GM06990 (cell line): Measurements from ENCODE around the gene CD151.

ENCODE experiments used
- DNase-seq: peaks from one replicate; pipeline ENCODE4 v3.0.0-alpha.2; 2011; ENCODE audit not compliant: insufficient read length; ENCODE audit errors: extremely low read depth
- H3K27me3 ChIP-seq: replicated peaks from 2 replicates; pipeline ENCODE4 v1.6.0; 2011; ENCODE audit warnings: low read length; ENCODE audit not compliant: control insufficient read depth, insufficient read depth
- H3K36me3 ChIP-seq: 2 replicates; pipeline ENCODE4 v1.5.1; 2011; ENCODE audit warnings: low read length; ENCODE audit not compliant: control insufficient read depth, insufficient read depth
- H3K4me3 ChIP-seq: replicated peaks from 2 replicates; pipeline ENCODE4 v1.5.1; 2011; ENCODE audit warnings: low read depth, mild to moderate bottlenecking, control low read depth, low read length
- CTCF ChIP-seq: IDR thresholded peaks from 2 replicates; pipeline ENCODE4 v1.5.1; 2011; ENCODE audit warnings: low read length, control low read depth, mild to moderate bottlenecking, inconsistent platforms; ENCODE audit not compliant: insufficient read depth, poor library complexity, severe bottlenecking

The CD151 gene

DNA sequence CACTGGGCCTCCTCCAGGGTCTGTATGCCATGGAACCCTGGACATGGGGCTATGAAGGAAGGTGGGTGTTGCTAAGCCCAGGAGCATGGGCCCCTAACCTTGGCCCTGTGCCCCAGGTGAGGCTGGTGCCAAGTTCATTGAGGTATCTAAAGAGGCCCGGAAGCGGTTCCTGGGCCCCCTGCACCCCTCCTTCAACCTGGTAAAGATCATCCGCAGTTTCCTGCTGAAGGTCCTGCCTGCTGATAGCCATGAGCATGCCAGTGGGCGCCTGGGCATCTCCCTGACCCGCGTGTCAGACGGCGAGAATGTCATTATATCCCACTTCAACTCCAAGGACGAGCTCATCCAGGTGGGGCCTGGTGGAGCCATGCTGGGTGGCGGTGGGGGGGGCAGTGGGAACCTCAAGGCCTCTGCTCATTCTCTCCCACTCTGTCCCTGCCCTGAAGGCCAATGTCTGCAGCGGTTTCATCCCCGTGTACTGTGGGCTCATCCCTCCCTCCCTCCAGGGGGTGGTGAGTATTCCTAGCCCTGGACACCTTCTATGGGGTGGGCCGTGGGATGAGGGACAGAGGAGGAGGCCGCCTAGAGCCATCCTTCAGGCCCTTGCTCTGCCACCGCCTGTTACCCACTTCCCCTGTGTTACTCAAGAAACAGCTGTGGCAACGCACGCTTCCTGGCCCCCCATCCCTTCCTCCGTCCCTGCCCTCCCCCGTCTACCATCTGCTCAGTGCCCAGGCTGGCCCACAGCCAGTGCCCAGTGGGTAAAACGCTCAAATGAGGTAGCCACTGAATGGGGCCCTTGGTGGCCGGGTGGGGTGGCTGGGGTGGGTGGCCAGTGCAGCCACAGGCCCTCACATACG, 11.0 kb upstream of the CD151 start:
- H3K4me3 ChIP-seq: no peak overlapping the region
- peaks cover 4% of the 10 kb centered on the region; the same call in 1 of the 2 replicates for H3K36me3 ChIP-seq
- no peak for DNase-seq
- H3K27me3 ChIP-seq: no peaks in the 10 kb centered on the region
- no peak for TF ChIP-seq CTCF

- no peak for DNase-seq
- Histone ChIP-seq H3K36me3 (peaks cover 4% of the 10 kb centered on the region; the same call in 1 of the 2 replicates), H3K4me3 (no peak overlapping the region), H3K27me3 (no peaks in the 10 kb centered on the region)
- no peak for TF ChIP-seq CTCF
These were observed 9.1 kb upstream of the CD151 start for GRCh38 chr11:823441-824291.

GRCh38 chr11:824292-824880, 8.4 kb upstream of the CD151 start:
- no peak for DNase-seq
- Histone ChIP-seq H3K4me3 (no peak overlapping the region), H3K36me3 (peaks cover 4% of the 10 kb centered on the region; the same call in 1 of the 2 replicates), H3K27me3 (no peaks in the 10 kb centered on the region)
- no peak for TF ChIP-seq CTCF

DNA sequence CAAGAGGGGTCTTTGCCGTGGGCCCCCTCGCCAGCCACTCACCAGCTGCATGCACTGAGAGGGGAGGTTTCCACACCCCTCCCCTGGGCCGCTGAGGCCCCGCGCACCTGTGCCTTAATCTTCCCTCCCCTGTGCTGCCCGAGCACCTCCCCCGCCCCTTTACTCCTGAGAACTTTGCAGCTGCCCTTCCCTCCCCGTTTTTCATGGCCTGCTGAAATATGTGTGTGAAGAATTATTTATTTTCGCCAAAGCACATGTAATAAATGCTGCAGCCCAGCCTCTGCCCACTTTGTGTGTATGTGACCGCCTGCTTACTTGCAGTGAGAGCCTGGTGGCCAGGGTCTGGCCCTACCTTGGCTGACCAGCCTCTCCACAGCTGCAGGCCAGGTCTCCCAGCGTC, 7.8 kb upstream of the CD151 start:
- no peak for DNase-seq

More for the DNA sequence above, 7.8 kb upstream of the CD151 start:
- Histone ChIP-seq H3K4me3 (no peak overlapping the region), H3K36me3 (peaks cover 4% of the 10 kb centered on the region; the same call in 1 of the 2 replicates), H3K27me3 (no peaks in the 10 kb centered on the region)
- no peak for TF ChIP-seq CTCF
